H1 (cell line): Measurements from ENCODE around the gene CDH12. TPM values are rescaled to one million over a fixed set of nuclear protein-coding genes. Genes with fewer than 3 reads are reported as not detected.

Experiments
- ATF3 ChIP-seq: IDR thresholded peaks from 2 replicates; pipeline ENCODE4 v1.6.1; 2011; ENCODE audit warnings: low read depth, mild to moderate bottlenecking, low read length; ENCODE audit not compliant: insufficient read depth
- BCL11A ChIP-seq, 2 experiments: IDR thresholded peaks; one replicate each; pipeline ENCODE4 v1.6.1; 2011; ENCODE audit warnings: low read depth in 2 of 2, low read length in 2 of 2, mild to moderate bottlenecking in 2 of 2
- CBX5 ChIP-seq: fragments of 300-800, 300-1000 bp; sonication (generic); IDR thresholded peaks from 2 replicates; pipeline ENCODE4 v1.7.1; 2016; ENCODE audit warnings: antibody characterized with exemption, low read length, low read depth
- E2F6 ChIP-seq: IDR thresholded peaks from 2 replicates; pipeline ENCODE4 v1.6.1; 2012; ENCODE audit warnings: inconsistent platforms
- EP300 ChIP-seq, 2 experiments: IDR thresholded peaks; 1 replicate in 1 of 2; 2 replicates in 1 of 2; pipeline ENCODE4 v1.6.1; 2011 to 2012; ENCODE audit warnings: low read depth in 2 of 2, low read length in 2 of 2, mild to moderate bottlenecking in 2 of 2, borderline replicate concordance in 1 of 2, inconsistent platforms in 1 of 2, moderate library complexity in 1 of 2
- EZH2 ChIP-seq: fragments of 200-600 bp; sonication (generic); IDR thresholded peaks from 2 replicates; pipeline ENCODE4 v1.7.1; 2012; ENCODE audit warnings: low read depth, mild to moderate bottlenecking, moderate library complexity, low read length, inconsistent platforms; ENCODE audit not compliant: severe bottlenecking
- MAFK ChIP-seq: IDR thresholded peaks from 2 replicates; pipeline ENCODE4 v1.6.1; 2012; ENCODE audit warnings: low read depth, mild to moderate bottlenecking, improper control_type of control experiment, low read length
- POLR2AphosphoS5 ChIP-seq: IDR thresholded peaks from 2 replicates; pipeline ENCODE4 v1.6.1; 2011; ENCODE audit warnings: low read depth, low read length
- SIN3A ChIP-seq, 2 experiments: IDR thresholded peaks in 1 of 2; conservative IDR thresholded peaks in 1 of 2; 2 replicates each; pipeline ENCODE4 v1.6.1; 2011 to 2012; ENCODE audit warnings: low read length in 2 of 2, improper control_type of control experiment in 1 of 2, low read depth in 1 of 2, mild to moderate bottlenecking in 1 of 2
- SP1 ChIP-seq: IDR thresholded peaks from 2 replicates; pipeline ENCODE4 v1.6.1; 2011; ENCODE audit warnings: low read depth, low read length
- USF2 ChIP-seq: IDR thresholded peaks from 2 replicates; pipeline ENCODE4 v1.6.1; 2011; ENCODE audit warnings: low read length, improper control_type of control experiment
- polyA plus RNA-seq, 7 experiments: library from polyadenylated mRNA; depleted of rRNA in 3 of 7; stranded (reverse) in 5 of 7; unstranded in 2 of 7; fragments of >200 nt in 5 of 7; fragments of 200-250 nt in 2 of 7; gene quantifications; 1 replicate in 5 of 7; 2 replicates in 1 of 7; 4 replicates in 1 of 7; pipeline versions ENCODE4 v1.2.1 to v1.2.3, GENCODE V29; 2011 to 2013; ENCODE audit warnings: missing spikeins in 2 of 7, mixed read lengths in 2 of 7
- total RNA-seq: library from RNA; stranded (reverse); fragmentation: NEBNext Ultra II Directional; extraction: Animal tissue kit (Norgen Biotek cat#: 25700); gene quantifications from 2 replicates; pipeline ENCODE4 v1.2.1, GENCODE V29; 2021

Gene CDH12
- total and polyA plus RNA-seq, 2 of the 8 experiments (the other 6 are each of a cell fraction or from before 2014, with no cell fraction given): 0.03 TPM; not detected in 1

- TF ChIP-seq EZH2 (peak; percentile 37), SIN3A (conservative IDR thresholded peaks at IDR 0.05 in 1 of 2, IDR thresholded peaks at IDR 0.05 in 1 of 2; ENCODE audit: low read depth in 1 of 2, low read length in 2 of 2) (peak in 1 of 2 experiments; percentile 73; a peak in 1 of 4 replicates), SP1 (no peak), E2F6 (0 out of 2 replicates have a peak, but pooled peaks have one; percentile 38), CBX5 (no peak), ATF3 (no peak), BCL11A (IDR thresholded peaks at IDR 0.05; ENCODE audit: low read depth in 2 of 2, low read length in 2 of 2) (no peak), MAFK (no peak), USF2 (no peak), EP300 (IDR thresholded peaks at IDR 0.05; ENCODE audit: borderline replicate concordance in 1 of 2, low read depth in 2 of 2, low read length in 2 of 2) (no peak), POLR2AphosphoS5 (no peak)
Observed at GRCh38 chr5:22852807-22853660, at the start of gene CDH12 (continued).
